Mucosa of stomach (tissue), 1 donor: ENCODE results near the gene SLC18A3.

Experiments
- H3K27me3 ChIP-seq: one replicate; pipeline ENCODE4 v1.7.0; 2013; ENCODE audit warnings: mild to moderate bottlenecking, low read length; ENCODE audit not compliant: control insufficient read depth, insufficient read depth
- H3K36me3 ChIP-seq: one replicate; pipeline ENCODE4 v1.7.0; 2013; ENCODE audit warnings: low read length; ENCODE audit not compliant: control insufficient read depth, insufficient read depth
- H3K4me1 ChIP-seq: one replicate; pipeline ENCODE4 v1.7.0; 2013; ENCODE audit warnings: mild to moderate bottlenecking, low read length; ENCODE audit not compliant: control insufficient read depth, insufficient read depth
- H3K4me3 ChIP-seq: one replicate; pipeline ENCODE4 v1.7.0; 2013; ENCODE audit warnings: low read length
- H3K9ac ChIP-seq: one replicate; pipeline ENCODE4 v1.7.0; 2013; ENCODE audit warnings: mild to moderate bottlenecking, low read length, moderate library complexity
- H3K9me3 ChIP-seq: one replicate; pipeline ENCODE4 v1.7.0; 2013; ENCODE audit warnings: mild to moderate bottlenecking, low read length, moderate library complexity; ENCODE audit not compliant: control insufficient read depth
- donor health status: Pancreatic carcinoma.

Gene SLC18A3

DNA sequence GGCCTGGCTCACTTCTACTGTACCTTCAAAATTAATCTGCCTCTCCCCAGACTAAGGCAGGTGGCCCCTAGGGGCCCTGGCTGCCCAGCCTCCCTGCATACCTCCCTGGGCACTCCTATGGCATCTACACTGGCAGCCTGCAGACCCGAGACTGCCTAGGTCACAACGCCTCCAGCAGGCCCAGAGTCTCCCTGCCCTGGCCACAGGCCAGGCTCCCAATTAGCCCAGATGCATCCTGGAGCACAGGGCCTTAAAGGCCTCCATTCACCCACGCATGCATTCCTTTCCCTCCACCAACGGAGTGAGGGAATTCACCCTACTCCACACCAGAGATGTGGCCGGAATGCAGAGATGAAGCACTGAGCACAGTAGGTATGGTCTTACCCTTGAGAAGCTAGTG lies 5.6 kb downstream of the SLC18A3 start:
- H3K36me3 ChIP-seq: no peaks in the 10 kb centered on the region
- peaks cover 81% of the 10 kb centered on the region for H3K27me3 ChIP-seq
- H3K9ac ChIP-seq: no peak overlapping the region
- no peaks in the 10 kb centered on the region for H3K4me1 ChIP-seq
- no peak overlapping the region for H3K4me3 ChIP-seq
- no peaks in the 10 kb centered on the region for H3K9me3 ChIP-seq

DNA sequence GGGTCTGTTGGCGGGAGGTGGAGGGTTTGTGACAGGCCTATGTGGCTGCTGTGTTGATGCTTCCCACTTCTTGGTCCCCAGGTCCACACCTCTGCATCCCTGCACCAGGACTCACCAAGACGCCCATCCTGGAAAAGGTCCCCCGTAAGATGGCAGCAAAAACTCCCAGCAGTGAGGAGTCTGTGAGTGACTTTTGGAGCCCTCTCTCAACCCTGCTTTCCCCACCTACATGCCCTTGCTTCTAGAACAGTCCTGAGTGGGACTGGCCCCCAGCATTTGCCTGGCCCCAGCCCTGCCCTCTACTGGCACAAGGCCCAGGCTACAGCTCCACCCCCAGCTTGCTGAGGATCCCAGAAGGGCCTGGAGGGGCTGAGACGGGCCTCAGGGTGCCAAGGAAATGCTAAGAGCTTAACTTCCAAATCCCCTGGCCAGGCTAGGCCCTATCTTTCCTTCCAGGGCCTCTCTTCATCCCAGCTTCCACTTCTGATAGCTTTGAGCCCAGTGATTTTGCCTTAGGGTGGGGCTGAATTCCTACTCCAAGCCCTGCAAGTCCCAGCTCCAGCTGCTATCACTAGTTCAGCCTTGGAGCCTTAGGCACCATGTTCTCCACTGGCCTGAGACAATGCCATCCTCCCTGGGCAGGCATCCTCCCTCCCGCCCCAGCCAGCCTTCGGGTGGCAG lies 6.5 kb downstream of the SLC18A3 start:
- no peak overlapping the region for H3K9ac ChIP-seq
- H3K36me3 ChIP-seq: no peaks in the 10 kb centered on the region
- no peaks in the 10 kb centered on the region for H3K4me1 ChIP-seq
- no peak overlapping the region for H3K4me3 ChIP-seq
- H3K9me3 ChIP-seq: no peaks in the 10 kb centered on the region
- H3K27me3 ChIP-seq: peaks cover 73% of the 10 kb centered on the region

DNA sequence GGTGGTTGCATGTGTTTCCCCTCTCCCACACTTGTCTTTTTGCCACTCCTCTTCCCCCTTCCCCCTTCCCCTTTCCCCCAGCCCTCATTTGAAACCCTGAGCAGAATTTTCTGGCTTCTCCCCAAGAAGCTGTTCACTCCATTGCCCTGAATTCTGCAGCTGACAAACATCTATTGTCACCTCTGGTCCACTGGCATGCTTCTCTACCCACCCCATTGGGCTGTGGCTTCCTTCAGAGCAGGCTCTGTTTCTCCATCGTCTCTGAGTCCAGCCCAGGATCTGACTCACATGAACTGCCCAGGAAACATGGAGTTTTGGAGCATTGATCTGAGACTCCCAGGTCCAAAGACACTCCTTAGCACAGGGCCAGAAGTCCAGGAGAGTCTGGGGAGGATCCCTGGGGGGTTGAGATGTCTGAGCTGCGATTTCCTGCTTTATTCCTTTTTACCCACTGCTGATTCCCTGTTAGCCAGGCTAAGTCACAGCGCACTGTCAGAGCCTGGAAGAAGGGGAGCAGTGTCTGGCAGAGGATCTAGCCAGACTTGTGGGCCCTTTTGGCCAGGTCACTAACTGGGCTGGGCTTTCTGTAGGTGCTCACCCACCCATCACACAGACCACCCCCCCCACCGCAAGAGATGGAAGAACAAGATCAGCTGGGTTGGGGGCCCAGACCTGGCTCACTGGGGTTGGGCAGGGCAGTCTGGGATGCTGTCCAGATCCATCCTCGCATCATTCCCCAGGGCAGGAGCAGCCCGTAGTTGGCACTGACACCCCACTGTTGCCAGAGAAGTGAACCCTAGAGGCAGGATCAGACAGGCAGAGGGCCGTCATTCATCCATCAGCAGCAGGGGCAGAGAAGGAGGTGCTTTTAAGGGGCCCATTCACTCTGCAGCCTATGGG lies 7.3 kb downstream of the SLC18A3 start:
- no peak overlapping the region for H3K4me3 ChIP-seq
- no peaks in the 10 kb centered on the region for H3K36me3 ChIP-seq
- no peaks in the 10 kb centered on the region for H3K9me3 ChIP-seq
- no peaks in the 10 kb centered on the region for H3K4me1 ChIP-seq
- H3K9ac ChIP-seq: no peak overlapping the region
- peaks cover 65% of the 10 kb centered on the region for H3K27me3 ChIP-seq

GRCh38 chr10:49618821-49619220 lies 8.7 kb downstream of the SLC18A3 start:
- Histone ChIP-seq H3K9ac (no peak overlapping the region), H3K36me3 (no peaks in the 10 kb centered on the region), H3K9me3 (no peaks in the 10 kb centered on the region), H3K27me3 (peaks cover 50% of the 10 kb centered on the region), H3K4me3 (no peak overlapping the region), H3K4me1 (no peaks in the 10 kb centered on the region)

GRCh38 chr10:49619613-49620012 lies 9.5 kb downstream of the SLC18A3 start:
- Histone ChIP-seq H3K9me3 (no peaks in the 10 kb centered on the region), H3K4me1 (no peaks in the 10 kb centered on the region), H3K36me3 (no peaks in the 10 kb centered on the region), H3K9ac (no peak overlapping the region), H3K27me3 (peaks cover 43% of the 10 kb centered on the region), H3K4me3 (no peak overlapping the region)

DNA sequence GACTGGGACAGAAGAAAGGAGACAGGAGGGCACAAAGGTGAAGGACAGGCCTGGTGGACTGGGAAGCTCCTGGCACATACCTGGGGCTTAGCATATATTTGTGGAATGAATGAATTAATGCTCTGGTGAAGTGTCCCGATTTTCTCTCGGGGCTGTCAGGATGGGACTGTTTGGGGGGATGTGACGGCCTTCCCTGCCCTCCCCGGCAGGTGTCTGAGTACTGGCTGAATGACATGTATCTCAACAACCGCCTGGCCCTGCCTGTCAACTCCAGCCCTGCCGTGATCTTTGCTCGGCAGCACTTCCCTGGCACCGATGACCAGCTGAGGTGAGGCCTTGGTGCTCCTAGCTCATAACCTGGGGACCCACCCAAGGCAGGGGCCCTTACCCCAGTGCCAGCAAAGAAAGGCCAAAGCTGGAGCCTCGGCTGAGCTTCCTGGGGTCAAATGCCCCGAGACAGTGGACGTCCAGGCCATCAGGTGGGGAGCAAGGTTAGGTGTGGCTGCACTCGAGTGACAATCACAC lies 10.2 kb downstream of the SLC18A3 start:
- H3K4me1 ChIP-seq: no peaks in the 10 kb centered on the region
- no peaks in the 10 kb centered on the region for H3K9me3 ChIP-seq
- no peak overlapping the region for H3K4me3 ChIP-seq
- H3K9ac ChIP-seq: no peak overlapping the region
- H3K36me3 ChIP-seq: no peaks in the 10 kb centered on the region
- H3K27me3 ChIP-seq: peaks cover 36% of the 10 kb centered on the region

- Histone ChIP-seq H3K9me3 (no peaks in the 10 kb centered on the region), H3K4me3 (no peak overlapping the region), H3K36me3 (no peaks in the 10 kb centered on the region), H3K27me3 (peaks cover 30% of the 10 kb centered on the region), H3K9ac (no peak overlapping the region), H3K4me1 (no peaks in the 10 kb centered on the region)
Measured at GRCh38 chr10:49620841-49621378, 10.8 kb downstream of the SLC18A3 start.

DNA sequence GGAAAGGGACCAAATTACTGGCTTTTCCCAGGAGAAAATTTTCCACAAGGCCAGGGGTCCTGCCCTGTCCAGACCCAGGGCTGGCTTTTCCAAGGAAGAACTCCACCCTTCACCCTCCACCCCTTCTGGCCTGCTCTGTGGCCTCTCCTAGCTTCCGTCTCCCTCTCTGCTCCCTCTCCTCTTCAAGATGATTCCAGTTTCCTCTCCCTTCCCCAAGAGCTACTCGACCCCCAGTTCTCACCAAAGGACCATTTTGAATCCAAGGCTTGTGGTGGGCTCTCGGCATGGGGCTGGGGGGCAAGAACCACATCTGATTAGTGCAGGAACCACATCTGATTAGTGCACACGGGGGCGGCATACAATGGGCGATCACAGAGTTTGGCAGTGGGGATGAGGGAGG lies 11.5 kb downstream of the SLC18A3 start:
- Histone ChIP-seq H3K36me3 (no peaks in the 10 kb centered on the region), H3K9me3 (no peaks in the 10 kb centered on the region), H3K4me1 (no peaks in the 10 kb centered on the region), H3K27me3 (peaks cover 24% of the 10 kb centered on the region), H3K9ac (no peak overlapping the region), H3K4me3 (no peak overlapping the region)

DNA sequence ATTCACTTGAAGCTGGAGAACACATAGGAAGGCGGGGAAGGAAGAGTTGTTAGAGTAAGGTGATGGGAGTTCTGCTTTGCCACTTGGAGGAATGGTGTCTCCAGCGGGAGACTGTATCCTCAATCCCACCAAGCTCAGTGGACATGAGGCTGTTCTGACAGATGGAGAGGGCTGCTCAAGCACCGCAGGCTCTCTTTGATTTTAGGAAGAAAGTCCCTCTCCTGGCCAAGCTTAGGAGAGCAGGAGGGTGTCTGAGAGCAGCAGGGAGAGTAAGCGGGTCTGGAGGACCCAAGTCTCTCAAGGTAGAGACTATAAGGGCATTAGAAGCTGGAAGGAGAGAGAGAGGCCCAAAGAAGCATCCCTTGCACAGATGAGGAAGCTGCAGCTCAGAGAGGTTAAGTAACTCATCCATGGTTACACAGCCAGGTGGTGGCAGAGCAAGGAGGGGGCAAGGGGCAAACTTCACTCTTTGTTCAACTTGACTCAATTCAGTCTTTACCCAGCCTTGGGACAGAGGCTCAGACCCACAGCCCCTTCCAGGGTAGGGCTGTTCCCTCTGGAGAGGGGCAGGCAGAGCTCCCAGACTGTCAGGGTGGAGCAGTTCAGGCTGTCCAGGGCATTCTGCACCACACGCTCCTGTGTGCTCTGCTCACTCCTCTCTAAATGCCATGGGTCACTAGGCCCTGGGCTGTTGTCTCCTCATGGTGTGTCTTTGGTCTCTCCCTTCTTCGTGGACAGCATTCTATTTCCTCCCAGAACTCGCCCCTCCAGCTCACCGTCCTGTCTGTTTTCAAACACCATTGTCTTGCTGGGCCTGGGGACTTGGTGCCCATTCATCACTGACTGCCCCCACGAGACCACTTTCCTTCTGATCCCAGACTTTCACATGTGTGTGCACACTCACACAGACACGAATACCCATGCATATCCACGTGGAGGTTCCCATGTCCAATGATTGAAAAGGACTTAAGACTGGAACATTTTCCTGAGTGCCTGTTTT lies 12.6 kb downstream of the SLC18A3 start:
- no peak overlapping the region for H3K9ac ChIP-seq
- no peaks in the 10 kb centered on the region for H3K9me3 ChIP-seq
- H3K4me3 ChIP-seq: no peak overlapping the region
- H3K36me3 ChIP-seq: no peaks in the 10 kb centered on the region
- H3K27me3 ChIP-seq: peaks cover 14% of the 10 kb centered on the region
- H3K4me1 ChIP-seq: no peaks in the 10 kb centered on the region

DNA sequence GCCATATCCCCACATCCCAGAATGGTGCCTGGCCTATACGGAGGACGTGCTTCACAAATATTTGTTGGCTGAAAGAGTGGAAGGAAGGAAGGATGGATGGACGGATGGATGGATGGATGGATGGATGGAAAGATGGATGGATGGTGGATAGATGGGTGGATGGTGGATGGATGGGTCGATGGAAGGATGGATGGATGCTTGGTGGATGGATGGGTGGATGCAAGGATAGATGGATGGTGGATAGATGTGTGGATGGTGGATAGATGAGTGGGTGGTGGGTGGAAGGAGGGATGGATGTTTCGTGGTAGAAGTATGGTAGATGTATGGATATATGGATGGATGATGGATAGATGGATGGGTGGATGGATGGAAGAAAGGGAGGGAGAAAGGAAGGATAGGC lies 14.5 kb downstream of the SLC18A3 start:
- H3K4me3 ChIP-seq: no peak overlapping the region
- no peaks in the 10 kb centered on the region for H3K4me1 ChIP-seq
- no peaks in the 10 kb centered on the region for H3K9me3 ChIP-seq
- no peaks in the 10 kb centered on the region for H3K36me3 ChIP-seq
- H3K27me3 ChIP-seq: peaks cover 2% of the 10 kb centered on the region
- H3K9ac ChIP-seq: no peak overlapping the region

DNA sequence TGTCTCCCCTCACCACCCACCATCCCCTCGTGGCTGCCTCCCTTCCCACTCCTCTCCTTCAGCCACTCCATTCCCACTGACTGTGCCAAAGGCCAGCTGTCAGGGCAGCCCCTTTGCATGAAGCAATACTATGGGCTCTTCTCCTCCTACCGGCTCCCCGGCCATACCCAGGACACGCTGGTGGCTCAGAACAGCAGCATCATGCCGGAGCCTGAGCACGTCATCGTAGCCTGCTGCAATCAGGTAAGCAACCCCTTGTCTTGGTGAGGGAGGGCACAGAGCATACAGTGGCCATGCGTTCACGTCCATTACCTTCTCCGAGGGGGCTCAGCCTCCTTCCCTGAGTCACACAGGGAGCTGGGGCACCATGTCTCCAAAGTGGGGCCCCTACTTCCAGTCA lies 15.3 kb downstream of the SLC18A3 start:
- Histone ChIP-seq H3K27me3 (no peaks in the 10 kb centered on the region), H3K36me3 (no peaks in the 10 kb centered on the region), H3K4me1 (no peaks in the 10 kb centered on the region), H3K9me3 (no peaks in the 10 kb centered on the region), H3K9ac (no peak overlapping the region), H3K4me3 (no peak overlapping the region)
